Psoas muscle (tissue), 8 donors: ENCODE measurements around the gene AOX1. TPM values are rescaled to one million over a fixed set of nuclear protein-coding genes. Genes with fewer than 3 reads are reported as not detected.

Experiments used
- ATAC-seq, 4 donors: fragments of 200-7000 bp; cut with Tn5 transposase; one replicate each; pipeline ENCODE4 v1.9.1; 2020; ENCODE audit warnings: moderate library complexity in 3 of 4, mild to moderate bottlenecking in 2 of 4
- DNase-seq, 2 donors: peaks; one replicate each; pipeline ENCODE4 v3.0.0-alpha.2; 2020
- H3K27ac ChIP-seq: fragments of 200-600 bp; one replicate; pipeline ENCODE4 v1.8.0; 2022
- H3K27me3 ChIP-seq, 3 donors: fragments of 200-600 bp in 1 of 3; one replicate each; pipeline versions ENCODE4 v1.6.1 to v1.8.0; 2013 to 2022; ENCODE audit warnings: low read length in 2 of 3, mild to moderate bottlenecking in 2 of 3, moderate library complexity in 1 of 3; ENCODE audit not compliant: insufficient read depth in 3 of 3
- H3K36me3 ChIP-seq, 2 donors: fragments of 200-600 bp in 1 of 2; one replicate each; pipeline versions ENCODE4 v1.6.1 to v1.8.0; 2013 to 2022; ENCODE audit warnings: low read depth in 1 of 2, mild to moderate bottlenecking in 1 of 2, moderate library complexity in 1 of 2; ENCODE audit not compliant: insufficient read depth in 1 of 2
- H3K4me1 ChIP-seq: fragments of 200-600 bp; one replicate; pipeline ENCODE4 v1.8.0; 2022
- H3K4me3 ChIP-seq: fragments of 200-600 bp; one replicate; pipeline ENCODE4 v1.8.0; 2022; ENCODE audit warnings: mild to moderate bottlenecking
- H3K9me3 ChIP-seq: fragments of 200-600 bp; one replicate; pipeline ENCODE4 v1.8.0; 2022
- WGBS, 3 donors: extraction: QIAGEN DNeasy Blood & Tissue Kit; methylation state at CpG; one replicate each; pipeline versions ENCODE4 v1.1.6 to v1.1.7; 2013; 5-methylcytosine and 5-hydroxymethylcytosine counted together
- intact Hi-C, 2 donors: fragments of 100-400 bp; cut with DNase I; formaldehyde crosslinking; loops; one replicate each; pipeline versions ENCODE4 v1.11.0 to v1.14.2; 2022
- polyA plus RNA-seq, 3 donors: library from polyadenylated mRNA; stranded (reverse); fragments of 200-250 nt; gene quantifications; one replicate each; pipeline ENCODE4 v1.2.3, GENCODE V29; 2013
- total RNA-seq, 4 donors: library from RNA; stranded (reverse); fragmentation: NEBNext Ultra II Directional in 2 of 4; extraction: Animal tissue kit (Norgen Biotek cat#: 25700) in 2 of 4; gene quantifications; one replicate each; pipeline versions ENCODE4 v1.2.1 to v1.2.4, GENCODE V29; 2021 to 2023
- TF ChIP-seq, protein P1 (sequence below): fragments of 200-600 bp; IDR thresholded peaks from one replicate; pipeline ENCODE4 v1.8.0; 2022; ENCODE audit warnings: antibody characterized with exemption
- donor health status: healthy with polysubstance abuse.
- donor health status: DM: no; HTN: no; CAD: no; lungs with moderate emphysema.
- donor health status: Bipolar disorder and iron deficiency.
- donor health status: healthy.
- donor health status: DM: yes; HTN: yes; CAD: no.
- donor health status: DM: no; HTN: no; CAD: no.
- donor health status: DM: no; HTN: no; CAD: no.
- donor health status: DM: yes; HTN: yes; CAD: no.

Gene AOX1
- total and polyA plus RNA-seq, 7 donors = 4.2 to 17.0 (median 10.3) TPM

DNA sequence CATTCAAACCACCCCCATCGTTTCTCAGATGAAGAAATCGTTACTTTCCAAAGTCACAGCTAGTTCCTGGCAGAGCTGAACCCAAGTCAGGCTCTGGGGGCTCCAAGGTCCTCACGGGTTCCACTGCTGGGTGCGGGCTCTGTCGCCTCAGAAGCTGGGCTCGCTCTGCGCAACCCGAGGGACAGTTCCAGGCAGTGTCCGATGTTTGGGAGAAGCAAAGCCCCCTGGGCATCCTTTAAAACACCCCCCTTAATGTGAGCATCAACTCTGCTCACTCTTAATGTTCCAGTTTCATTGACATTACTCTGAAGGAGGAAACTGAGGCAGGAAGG, 796 bp downstream of the AOX1 start:
- no peaks in the 10 kb centered on the region for H3K36me3 ChIP-seq
- no peaks in the 10 kb centered on the region for H3K9me3 ChIP-seq
- ATAC-seq (peak in 2 of 4 donors; percentile 8 to 21), DNase-seq (peak in 1 of 2 donors; percentile 41)
- no peak overlapping the region for H3K27ac ChIP-seq
- H3K27me3 ChIP-seq = no peaks in the 10 kb centered on the region
- intact Hi-C loops = no loop called here
- TF ChIP-seq, protein P1, sequence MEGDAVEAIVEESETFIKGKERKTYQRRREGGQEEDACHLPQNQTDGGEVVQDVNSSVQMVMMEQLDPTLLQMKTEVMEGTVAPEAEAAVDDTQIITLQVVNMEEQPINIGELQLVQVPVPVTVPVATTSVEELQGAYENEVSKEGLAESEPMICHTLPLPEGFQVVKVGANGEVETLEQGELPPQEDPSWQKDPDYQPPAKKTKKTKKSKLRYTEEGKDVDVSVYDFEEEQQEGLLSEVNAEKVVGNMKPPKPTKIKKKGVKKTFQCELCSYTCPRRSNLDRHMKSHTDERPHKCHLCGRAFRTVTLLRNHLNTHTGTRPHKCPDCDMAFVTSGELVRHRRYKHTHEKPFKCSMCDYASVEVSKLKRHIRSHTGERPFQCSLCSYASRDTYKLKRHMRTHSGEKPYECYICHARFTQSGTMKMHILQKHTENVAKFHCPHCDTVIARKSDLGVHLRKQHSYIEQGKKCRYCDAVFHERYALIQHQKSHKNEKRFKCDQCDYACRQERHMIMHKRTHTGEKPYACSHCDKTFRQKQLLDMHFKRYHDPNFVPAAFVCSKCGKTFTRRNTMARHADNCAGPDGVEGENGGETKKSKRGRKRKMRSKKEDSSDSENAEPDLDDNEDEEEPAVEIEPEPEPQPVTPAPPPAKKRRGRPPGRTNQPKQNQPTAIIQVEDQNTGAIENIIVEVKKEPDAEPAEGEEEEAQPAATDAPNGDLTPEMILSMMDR = no peak
- WGBS, 3 donors = 48 to 66% (median 53%) methylated on average over 9 of the region's 9 CpGs
- no peaks in the 10 kb centered on the region for H3K4me1 ChIP-seq
- H3K4me3 ChIP-seq = peak overlapping the region; percentile 74

DNA sequence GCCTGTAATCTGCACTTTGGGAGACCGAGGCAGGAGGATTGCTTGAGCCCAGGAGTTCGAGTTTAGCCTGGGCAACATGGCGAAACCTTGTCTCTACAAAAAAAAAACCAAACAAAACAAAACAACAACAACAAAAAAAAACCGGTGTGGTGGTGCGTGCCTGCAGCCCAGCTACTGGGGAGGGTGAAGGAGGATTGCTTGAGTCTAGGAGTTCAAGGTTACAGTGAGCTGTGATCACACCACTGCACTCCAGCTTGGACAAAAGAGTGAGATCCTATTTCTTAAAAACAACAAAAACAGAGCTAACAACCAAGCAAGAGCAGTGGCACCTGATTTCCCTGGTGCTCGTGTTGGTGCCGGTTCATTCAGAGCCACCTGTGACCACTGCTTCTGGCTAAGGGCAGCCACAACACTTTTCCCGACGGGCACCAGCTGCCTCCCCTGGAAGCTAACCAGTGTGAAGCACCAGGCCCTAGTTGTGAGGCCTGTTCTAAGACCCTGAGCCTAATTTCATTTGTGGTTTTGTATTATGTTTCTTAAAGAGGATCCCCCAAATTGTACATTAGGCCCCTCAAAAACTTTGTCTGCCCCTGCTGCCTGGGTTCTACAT, 1.3 kb downstream of the AOX1 start:
- ATAC-seq (no peak), DNase-seq (no peak)
- H3K27me3 ChIP-seq = no peaks in the 10 kb centered on the region
- TF ChIP-seq, protein P1 = no peak
- H3K27ac ChIP-seq = no peak overlapping the region
- intact Hi-C loops = no loop called here
- H3K4me1 ChIP-seq = no peaks in the 10 kb centered on the region
- no peaks in the 10 kb centered on the region for H3K36me3 ChIP-seq
- H3K4me3 ChIP-seq = no peak overlapping the region
- no peaks in the 10 kb centered on the region for H3K9me3 ChIP-seq
- 80 to 86% (median 83%) methylated on average over 9 of the region's 9 CpGs for WGBS, 3 donors

DNA sequence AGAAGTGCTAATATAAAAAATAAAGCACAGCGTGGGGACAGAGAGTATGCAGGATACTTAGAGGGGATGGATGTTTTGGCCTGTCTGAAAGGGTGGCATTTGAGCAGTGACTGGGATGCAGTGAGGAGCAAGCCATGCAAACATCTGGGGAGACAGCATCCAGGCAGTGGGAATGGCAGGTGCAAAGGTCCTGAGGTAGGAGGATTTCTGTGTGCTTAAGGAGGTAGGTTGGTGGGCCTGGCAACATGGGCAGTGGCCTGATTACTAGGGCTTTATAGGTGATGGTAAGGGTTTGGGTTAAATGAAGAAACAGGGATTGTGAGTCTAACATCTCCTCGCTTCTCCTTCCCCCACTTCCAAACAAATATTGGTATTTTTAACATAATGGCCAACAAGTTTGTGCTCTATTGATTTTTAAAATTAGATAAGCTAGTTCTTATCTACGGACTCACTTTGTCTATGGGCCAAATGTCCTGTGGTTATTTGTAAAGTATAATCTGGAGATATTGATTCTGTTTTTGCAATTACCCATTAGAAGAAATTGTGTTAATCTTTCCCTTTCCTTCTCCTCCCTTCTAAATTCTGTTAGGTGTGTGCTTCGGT, 2.4 kb downstream of the AOX1 start:
- Histone ChIP-seq H3K27ac (no peak overlapping the region), H3K27me3 (no peaks in the 10 kb centered on the region), H3K36me3 (no peaks in the 10 kb centered on the region), H3K4me1 (no peaks in the 10 kb centered on the region), H3K4me3 (no peak overlapping the region), H3K9me3 (no peaks in the 10 kb centered on the region)
- TF ChIP-seq, protein P1 = no peak
- intact Hi-C loops = no loop called here
- WGBS, 3 donors = 88 to 91% (median 90%) methylated on average over 4 of the region's 4 CpGs
- DNase-seq (no peak), ATAC-seq (no peak)

DNA sequence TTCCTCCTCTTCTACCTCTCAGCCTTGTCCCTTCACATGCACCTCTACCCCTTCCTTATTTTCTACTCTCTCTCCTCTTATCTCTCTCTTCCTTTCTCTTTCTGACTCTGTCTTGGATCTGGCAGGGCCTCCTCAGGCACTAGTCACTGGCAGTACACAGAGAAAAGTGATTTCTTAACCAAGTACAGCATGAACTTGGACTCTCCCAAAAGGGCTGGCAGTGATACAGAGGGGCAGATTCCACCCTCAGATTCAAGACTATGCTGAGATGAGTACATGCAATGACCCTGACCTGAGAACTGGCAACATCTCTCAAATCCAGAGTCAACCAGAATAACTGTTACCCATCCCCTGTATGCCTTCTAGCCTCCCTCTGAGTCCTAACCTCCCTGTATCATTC, 4.3 kb downstream of the AOX1 start:
- DNase-seq (peak; percentile 70 to 74), ATAC-seq (peak in 3 of 4 donors; percentile 63 to 69 (median 66))
- Histone ChIP-seq H3K4me1 (no peaks in the 10 kb centered on the region), H3K9me3 (no peaks in the 10 kb centered on the region), H3K36me3 (no peaks in the 10 kb centered on the region), H3K27me3 (no peaks in the 10 kb centered on the region), H3K4me3 (no peak overlapping the region), H3K27ac (no peak overlapping the region)
- TF ChIP-seq, protein P1 = no peak
- intact Hi-C loops = no loop called here

DNA sequence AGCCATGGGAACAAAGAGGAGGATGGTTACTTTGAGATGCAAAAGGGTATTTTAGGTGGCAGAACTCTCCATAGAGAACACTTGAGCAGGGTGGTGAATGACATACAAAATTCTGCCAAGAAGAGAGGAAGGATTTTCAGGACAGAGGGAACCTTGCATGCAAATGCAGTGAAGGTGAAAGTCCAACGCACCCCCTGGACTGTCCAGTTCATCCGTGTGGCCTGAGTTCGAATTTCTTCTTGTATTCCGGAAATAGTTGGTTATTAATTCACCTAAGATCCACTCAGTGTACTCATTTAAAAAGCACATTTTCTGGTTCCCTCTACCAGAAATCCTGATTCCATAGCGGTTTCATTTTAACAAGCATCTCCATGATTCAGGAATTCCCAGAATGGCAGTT, 5.5 kb downstream of the AOX1 start:
- 71 to 83% (median 73%) methylated on average over 5 of the region's 5 CpGs for WGBS, 3 donors
- H3K9me3 ChIP-seq = no peaks in the 10 kb centered on the region
- TF ChIP-seq, protein P1 = no peak
- ATAC-seq (no peak), DNase-seq (no peak)
- no peaks in the 10 kb centered on the region for H3K27me3 ChIP-seq
- no peak overlapping the region for H3K27ac ChIP-seq
- intact Hi-C loops = no loop called here
- no peaks in the 10 kb centered on the region for H3K36me3 ChIP-seq
- H3K4me3 ChIP-seq = no peak overlapping the region
- no peaks in the 10 kb centered on the region for H3K4me1 ChIP-seq
